Smooth muscle cell (in vitro differentiated cells): ENCODE data around the gene NEUROD2. TPM values are rescaled to one million over a fixed set of nuclear protein-coding genes. Genes with fewer than 3 reads are reported as not detected.
A peak's percentile ranks its signal among the peaks of the same experiment; 100 is the strongest.

ENCODE experiments used
- DNase-seq: peaks from one replicate; lab custom pipeline; 2025; ENCODE audit not compliant: unreplicated experiment; lab: John Stamatoyannopoulos, UW
- H2AFZ ChIP-seq: fragments of 200-600 bp; sonication (generic); 2 replicates; pipeline ENCODE4 v1.6.0; 2016; ENCODE audit warnings: antibody characterized with exemption, low read depth, mild to moderate bottlenecking
- H3F3A ChIP-seq: fragments of 200-600 bp; sonication (generic); 2 replicates; pipeline ENCODE4 v1.6.0; 2017; ENCODE audit warnings: antibody characterized with exemption, low read depth
- H3K27ac ChIP-seq: fragments of 200-600 bp; sonication (generic); 2 replicates; pipeline ENCODE4 v1.5.1; 2016; ENCODE audit warnings: low read depth, mild to moderate bottlenecking
- H3K27me3 ChIP-seq: fragments of 200-600 bp; sonication (generic); 2 replicates; pipeline ENCODE4 v1.6.1; 2016; ENCODE audit warnings: low read depth, mild to moderate bottlenecking
- H3K36me3 ChIP-seq: fragments of 200-600 bp; sonication (generic); 2 replicates; pipeline ENCODE4 v1.5.1; 2016; ENCODE audit warnings: low read depth
- H3K4me1 ChIP-seq: fragments of 200-600 bp; sonication (generic); 2 replicates; pipeline ENCODE4 v1.5.1; 2016; ENCODE audit warnings: low read depth
- H3K4me2 ChIP-seq: fragments of 200-600 bp; sonication (generic); 2 replicates; pipeline ENCODE4 v1.6.0; 2016; ENCODE audit warnings: mild to moderate bottlenecking
- H3K4me3 ChIP-seq: fragments of 200-600 bp; sonication (generic); 2 replicates; pipeline ENCODE4 v1.5.1; 2016; ENCODE audit warnings: mild to moderate bottlenecking
- H3K79me2 ChIP-seq: fragments of 200-600 bp; sonication (generic); 2 replicates; pipeline ENCODE4 v1.6.0; 2016; ENCODE audit warnings: low read depth, mild to moderate bottlenecking
- H3K9ac ChIP-seq: fragments of 200-600 bp; sonication (generic); 2 replicates; pipeline ENCODE4 v1.6.0; 2016; ENCODE audit warnings: low read depth
- H3K9me3 ChIP-seq: fragments of 200-600 bp; sonication (generic); replicated peaks from 2 replicates; pipeline ENCODE4 v1.5.1; 2016; ENCODE audit warnings: low read depth
- H4K20me1 ChIP-seq: fragments of 200-600 bp; sonication (generic); 2 replicates; pipeline ENCODE4 v1.6.0; 2016; ENCODE audit warnings: low read depth
- WGBS: methylation state at CpG from one replicate; pipeline ENCODE4 v1.1.7; 2016; ENCODE audit warnings: low lambda C conversion rate; 5-methylcytosine and 5-hydroxymethylcytosine counted together
- polyA plus RNA-seq: library from polyadenylated mRNA; unstranded; fragments of >200 nt; fragmentation: Nextera tagmentation; extraction: Ambion mirVana; gene quantifications from 2 replicates; pipeline ENCODE4 v1.2.1, GENCODE V29; 2016
- total RNA-seq: library from RNA; depleted of rRNA; stranded (reverse); fragments of >200 nt; gene quantifications from 2 replicates; pipeline ENCODE4 v1.2.3, GENCODE V29; 2014
- TF ChIP-seq, protein P1 (sequence below): fragments of 200-600 bp; sonication (generic); IDR thresholded peaks from 2 replicates; pipeline ENCODE4 v1.5.1; 2017; ENCODE audit warnings: borderline replicate concordance, mild to moderate bottlenecking, antibody characterized with exemption; ENCODE audit not compliant: insufficient read depth, poor library complexity, severe bottlenecking

Gene NEUROD2
- total and polyA plus RNA-seq, 2 experiments from 2014 or later: 0.19 TPM; not detected in 1

DNA sequence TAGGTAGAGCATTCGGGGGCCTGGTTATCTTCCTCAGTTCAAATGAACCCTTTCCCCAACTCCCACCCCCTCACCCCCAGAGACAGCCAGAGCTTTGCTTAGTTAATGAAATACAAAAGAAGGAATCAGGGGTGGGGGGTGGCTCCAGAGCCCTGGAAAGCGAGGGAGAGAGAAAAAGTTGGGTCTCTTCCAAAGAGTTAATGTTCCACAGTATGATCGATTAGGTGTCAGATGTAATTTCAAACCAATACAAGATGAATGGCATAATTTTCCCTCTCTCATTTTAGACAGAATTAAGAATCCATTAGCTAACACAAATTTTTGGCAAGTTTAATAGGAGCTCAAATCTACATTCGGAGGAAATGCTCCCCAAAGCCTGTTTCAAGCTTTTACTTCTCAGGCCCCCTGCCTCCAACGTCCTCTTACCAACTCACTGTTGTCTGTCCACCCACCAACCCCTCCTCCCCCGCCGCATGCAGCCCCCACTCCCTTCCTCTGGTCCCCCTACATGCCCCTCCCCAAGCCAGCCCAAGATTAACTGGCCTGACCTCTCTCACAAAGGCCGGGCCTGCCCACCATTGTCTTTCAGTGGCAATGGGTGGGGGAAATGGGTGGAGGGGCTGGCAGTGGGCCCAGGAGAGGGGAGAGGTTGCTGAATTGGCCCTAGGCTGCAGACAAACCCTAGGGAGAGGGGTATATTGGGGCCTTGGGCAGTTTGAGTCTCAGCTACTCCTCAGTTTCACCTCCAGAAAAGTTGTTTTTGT, 28.2 kb downstream of the NEUROD2 start:
- H3K4me3 ChIP-seq: no peak overlapping the region
- 61% methylated on average over 7 of the region's 8 CpGs for WGBS
- H4K20me1 ChIP-seq: no peaks in the 10 kb centered on the region
- H3K36me3 ChIP-seq: no peaks in the 10 kb centered on the region
- no peaks in the 10 kb centered on the region for H3K9me3 ChIP-seq
- peaks cover 28% of the 10 kb centered on the region for H3K27me3 ChIP-seq
- H3K27ac ChIP-seq: no peak overlapping the region
- H3F3A ChIP-seq: no peaks in the 10 kb centered on the region
- H3K4me2 ChIP-seq: no peak overlapping the region
- no peak for DNase-seq
- H3K9ac ChIP-seq: no peak overlapping the region
- no peaks in the 10 kb centered on the region for H3K79me2 ChIP-seq
- no peak overlapping the region for H2AFZ ChIP-seq
- peaks cover 12% of the 10 kb centered on the region for H3K4me1 ChIP-seq
- TF ChIP-seq, protein P1, sequence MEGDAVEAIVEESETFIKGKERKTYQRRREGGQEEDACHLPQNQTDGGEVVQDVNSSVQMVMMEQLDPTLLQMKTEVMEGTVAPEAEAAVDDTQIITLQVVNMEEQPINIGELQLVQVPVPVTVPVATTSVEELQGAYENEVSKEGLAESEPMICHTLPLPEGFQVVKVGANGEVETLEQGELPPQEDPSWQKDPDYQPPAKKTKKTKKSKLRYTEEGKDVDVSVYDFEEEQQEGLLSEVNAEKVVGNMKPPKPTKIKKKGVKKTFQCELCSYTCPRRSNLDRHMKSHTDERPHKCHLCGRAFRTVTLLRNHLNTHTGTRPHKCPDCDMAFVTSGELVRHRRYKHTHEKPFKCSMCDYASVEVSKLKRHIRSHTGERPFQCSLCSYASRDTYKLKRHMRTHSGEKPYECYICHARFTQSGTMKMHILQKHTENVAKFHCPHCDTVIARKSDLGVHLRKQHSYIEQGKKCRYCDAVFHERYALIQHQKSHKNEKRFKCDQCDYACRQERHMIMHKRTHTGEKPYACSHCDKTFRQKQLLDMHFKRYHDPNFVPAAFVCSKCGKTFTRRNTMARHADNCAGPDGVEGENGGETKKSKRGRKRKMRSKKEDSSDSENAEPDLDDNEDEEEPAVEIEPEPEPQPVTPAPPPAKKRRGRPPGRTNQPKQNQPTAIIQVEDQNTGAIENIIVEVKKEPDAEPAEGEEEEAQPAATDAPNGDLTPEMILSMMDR: no peak

DNA sequence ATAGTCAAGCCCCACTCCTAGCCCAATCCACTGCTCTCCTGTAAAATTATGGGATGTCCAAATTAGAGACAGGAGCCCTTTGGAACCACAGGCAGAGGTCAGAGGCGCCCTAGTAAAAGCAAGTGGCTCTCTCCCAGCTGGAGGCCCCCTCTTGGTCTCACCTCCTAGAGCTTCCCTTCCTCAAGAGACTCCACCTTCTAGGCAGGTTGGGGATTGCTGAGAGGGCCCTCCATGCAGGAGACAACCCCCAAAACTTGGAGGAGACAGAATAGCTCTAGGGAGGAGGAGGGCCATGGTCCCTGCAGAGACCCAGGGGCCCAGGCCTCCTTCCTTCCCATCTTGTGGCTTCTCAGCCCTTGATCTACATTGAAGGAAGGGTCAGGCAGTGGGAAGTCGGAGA, 29.4 kb downstream of the NEUROD2 start:
- Histone ChIP-seq H3K27me3 (peaks cover 23% of the 10 kb centered on the region), H3K79me2 (no peaks in the 10 kb centered on the region), H3K9me3 (no peaks in the 10 kb centered on the region), H3K4me1 (peaks cover 12% of the 10 kb centered on the region), H3K4me2 (no peak overlapping the region), H3K36me3 (no peaks in the 10 kb centered on the region), H3K27ac (no peak overlapping the region), H2AFZ (no peak overlapping the region), H4K20me1 (no peaks in the 10 kb centered on the region), H3K4me3 (no peak overlapping the region), H3K9ac (no peak overlapping the region), H3F3A (no peaks in the 10 kb centered on the region)
- no peak for DNase-seq
- WGBS: 88% methylated on average over 2 of the region's 2 CpGs
- TF ChIP-seq, protein P1: no peak

DNA sequence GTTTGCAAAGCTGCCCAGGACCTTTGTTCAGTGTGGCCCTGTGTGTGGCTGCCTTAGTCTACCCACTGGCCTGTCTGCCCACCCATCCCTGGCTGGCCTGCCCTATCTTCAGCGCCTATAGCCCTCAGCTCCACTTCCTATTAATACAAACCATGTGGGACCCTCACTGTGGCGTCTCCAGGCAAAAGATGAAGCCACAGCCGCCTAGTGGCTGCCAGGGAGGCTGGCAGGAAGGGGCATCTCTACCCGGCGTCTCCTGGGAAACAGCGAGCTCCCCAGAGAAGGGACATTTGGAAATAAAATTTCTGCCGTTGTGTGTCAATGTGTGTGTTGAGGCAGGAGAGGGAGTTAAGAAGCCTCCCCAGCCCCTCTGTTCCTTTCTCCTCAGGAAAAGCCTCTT, 31.5 kb downstream of the NEUROD2 start:
- no peak overlapping the region for H3K4me2 ChIP-seq
- peaks cover 12% of the 10 kb centered on the region for H3K4me1 ChIP-seq
- peaks cover 18% of the 10 kb centered on the region for H3K27me3 ChIP-seq
- no peak for DNase-seq
- TF ChIP-seq, protein P1: peak; percentile 45
- H2AFZ ChIP-seq: no peak overlapping the region
- H3K27ac ChIP-seq: no peak overlapping the region
- WGBS: 41% methylated on average over 7 of the region's 7 CpGs
- H3K9me3 ChIP-seq: no peaks in the 10 kb centered on the region
- H3K36me3 ChIP-seq: no peaks in the 10 kb centered on the region
- H3K4me3 ChIP-seq: no peak overlapping the region
- H3K9ac ChIP-seq: no peak overlapping the region
- H4K20me1 ChIP-seq: no peaks in the 10 kb centered on the region
- no peaks in the 10 kb centered on the region for H3F3A ChIP-seq
- no peaks in the 10 kb centered on the region for H3K79me2 ChIP-seq
